CD4-positive, alpha-beta T cell (primary cell): ENCODE results near the gene TTC21B. TPM values are rescaled to one million over a fixed set of nuclear protein-coding genes. Genes with fewer than 3 reads are reported as not detected.

Source experiments
- ATAC-seq: fragments of 200-7000 bp; cut with Tn5 transposase; one replicate; pipeline ENCODE4 v1.10.0; 2022; ENCODE audit warnings: mild to moderate bottlenecking; ENCODE audit not compliant: poor library complexity
- CTCF ChIA-PET: fragments of 350-600 bp; sonication (Branson Sonifier 250); formaldehyde crosslinking; loops from one replicate; lab custom pipeline; 2021; ENCODE audit warnings: antibody characterized with exemption, inconsistent platforms; lab: Charles Lee
- POLR2A ChIA-PET: fragments of 350-600 bp; sonication (Branson Sonifier 250); formaldehyde crosslinking; loops from one replicate; lab custom pipeline; 2021; ENCODE audit warnings: antibody characterized with exemption, inconsistent platforms; lab: Charles Lee
- DNase-seq, 14 experiments: peaks; one replicate each; pipeline ENCODE4 v3.0.0-alpha.2; 2013 to 2020; ENCODE audit warnings: mixed read lengths in 2 of 14
- H3K27ac ChIP-seq, 2 donors: one replicate each; pipeline versions ENCODE4 v1.5.1 to v1.7.0; 2013; ENCODE audit warnings: low read length in 2 of 2, low read depth in 1 of 2, mild to moderate bottlenecking in 1 of 2
- H3K27me3 ChIP-seq, 2 experiments: 1 replicate in 1 of 2; 2 replicates in 1 of 2; pipeline versions ENCODE4 v1.6.1 to v1.7.0; 2013; ENCODE audit warnings: low read length in 2 of 2, control low read depth in 1 of 2, mild to moderate bottlenecking in 1 of 2, moderate library complexity in 1 of 2; ENCODE audit not compliant: insufficient read depth in 2 of 2, control insufficient read depth in 1 of 2
- H3K36me3 ChIP-seq: one replicate; pipeline ENCODE4 v1.6.1; 2013; ENCODE audit warnings: low read length, control low read depth; ENCODE audit not compliant: insufficient read depth
- H3K4me1 ChIP-seq: one replicate; pipeline ENCODE4 v1.6.1; 2013; ENCODE audit warnings: low read length, control low read depth; ENCODE audit not compliant: insufficient read depth
- H3K4me3 ChIP-seq: one replicate; pipeline ENCODE4 v1.5.1; 2013; ENCODE audit warnings: mild to moderate bottlenecking, low read length, moderate library complexity
- H3K9me3 ChIP-seq, 2 experiments: 1 replicate in 1 of 2; 2 replicates in 1 of 2; pipeline versions ENCODE4 v1.6.1 to v1.7.0; 2013; ENCODE audit warnings: low read length in 2 of 2, mild to moderate bottlenecking in 2 of 2, control low read depth in 1 of 2, moderate library complexity in 1 of 2; ENCODE audit not compliant: control insufficient read depth in 1 of 2, insufficient read depth in 1 of 2
- H3K27ac Mint-ChIP-seq: one replicate; pipeline ENCODE4 v1.8.0; 2020; ENCODE audit warnings: mixed read lengths
- H3K27me3 Mint-ChIP-seq: one replicate; pipeline ENCODE4 v1.8.0; 2021; ENCODE audit warnings: mixed read lengths
- H3K36me3 Mint-ChIP-seq: one replicate; pipeline ENCODE4 v1.8.0; 2021; ENCODE audit warnings: low read depth, mixed read lengths
- H3K4me1 Mint-ChIP-seq: one replicate; pipeline ENCODE4 v1.8.0; 2021; ENCODE audit warnings: low read depth, mixed read lengths
- H3K4me3 Mint-ChIP-seq: one replicate; pipeline ENCODE4 v1.8.0; 2020; ENCODE audit warnings: mild to moderate bottlenecking, mixed read lengths
- H3K9me3 Mint-ChIP-seq: one replicate; pipeline ENCODE4 v1.8.0; 2020; ENCODE audit warnings: mixed read lengths
- intact Hi-C, 2 experiments: fragments of 100-400 bp; cut with DNase I in 1 of 2; cut with micrococcal nuclease in 1 of 2; formaldehyde crosslinking; loops; one replicate each; pipeline versions ENCODE4 v1.15.1 to v1.9.0; 2023 to 2025; cut with DNase I, micrococcal nuclease
- total RNA-seq, 174 experiments: library from RNA in 2 of 174; stranded (reverse) in 2 of 174; gene quantifications; one replicate each; pipeline ENCODE4 v1.2.3 and lab custom pipeline; 2021 to 2026
- TF ChIP-seq, protein P1 (sequence below): fragments of 200-600 bp; IDR thresholded peaks from one replicate; pipeline ENCODE4 v1.8.0; 2022; ENCODE audit warnings: antibody characterized with exemption, mild to moderate bottlenecking

TTC21B gene
- total RNA-seq, 2 experiments from 2014 or later = 22.9 to 25.4 TPM

DNA sequence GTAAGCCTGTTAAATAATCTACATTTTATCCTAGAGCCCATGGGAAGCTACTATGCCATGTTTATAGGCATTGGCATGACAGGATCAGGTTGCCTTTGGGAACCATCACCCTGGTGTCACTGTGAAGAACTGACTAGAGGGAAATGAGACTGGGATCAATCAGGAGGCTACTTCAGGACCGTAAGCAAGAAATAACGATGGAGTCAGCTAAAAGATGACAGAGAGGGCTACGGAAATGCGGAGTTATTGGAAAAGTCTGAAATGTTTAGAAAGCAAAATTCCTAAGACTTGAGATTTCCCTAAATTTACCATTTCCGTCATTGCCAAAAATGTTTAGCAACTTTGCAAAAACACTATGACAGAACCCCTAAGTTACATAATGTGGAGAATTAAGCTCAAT lies 50.2 kb downstream of the TTC21B start:
- ChIA-PET POLR2A (no interaction called here), CTCF (no interaction called here)
- ATAC-seq (no peak), DNase-seq (no peak)
- peaks cover 78% of the 10 kb centered on the region for H3K36me3 Mint-ChIP-seq
- intact Hi-C loops = no loop called here
- Histone ChIP-seq H3K27me3 (no peaks in the 10 kb centered on the region), H3K4me3 (no peak overlapping the region), H3K27ac (no peak overlapping the region), H3K4me1 (peaks cover 6% of the 10 kb centered on the region), H3K9me3 (no peaks in the 10 kb centered on the region), H3K36me3 (peaks cover 34% of the 10 kb centered on the region)
- no peaks in the 10 kb centered on the region for H3K9me3 Mint-ChIP-seq
- no peak overlapping the region for H3K27ac Mint-ChIP-seq
- TF ChIP-seq, protein P1, sequence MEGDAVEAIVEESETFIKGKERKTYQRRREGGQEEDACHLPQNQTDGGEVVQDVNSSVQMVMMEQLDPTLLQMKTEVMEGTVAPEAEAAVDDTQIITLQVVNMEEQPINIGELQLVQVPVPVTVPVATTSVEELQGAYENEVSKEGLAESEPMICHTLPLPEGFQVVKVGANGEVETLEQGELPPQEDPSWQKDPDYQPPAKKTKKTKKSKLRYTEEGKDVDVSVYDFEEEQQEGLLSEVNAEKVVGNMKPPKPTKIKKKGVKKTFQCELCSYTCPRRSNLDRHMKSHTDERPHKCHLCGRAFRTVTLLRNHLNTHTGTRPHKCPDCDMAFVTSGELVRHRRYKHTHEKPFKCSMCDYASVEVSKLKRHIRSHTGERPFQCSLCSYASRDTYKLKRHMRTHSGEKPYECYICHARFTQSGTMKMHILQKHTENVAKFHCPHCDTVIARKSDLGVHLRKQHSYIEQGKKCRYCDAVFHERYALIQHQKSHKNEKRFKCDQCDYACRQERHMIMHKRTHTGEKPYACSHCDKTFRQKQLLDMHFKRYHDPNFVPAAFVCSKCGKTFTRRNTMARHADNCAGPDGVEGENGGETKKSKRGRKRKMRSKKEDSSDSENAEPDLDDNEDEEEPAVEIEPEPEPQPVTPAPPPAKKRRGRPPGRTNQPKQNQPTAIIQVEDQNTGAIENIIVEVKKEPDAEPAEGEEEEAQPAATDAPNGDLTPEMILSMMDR = no peak
- H3K27me3 Mint-ChIP-seq = no peaks in the 10 kb centered on the region
- peaks cover 14% of the 10 kb centered on the region for H3K4me1 Mint-ChIP-seq
- H3K4me3 Mint-ChIP-seq = no peak overlapping the region

DNA sequence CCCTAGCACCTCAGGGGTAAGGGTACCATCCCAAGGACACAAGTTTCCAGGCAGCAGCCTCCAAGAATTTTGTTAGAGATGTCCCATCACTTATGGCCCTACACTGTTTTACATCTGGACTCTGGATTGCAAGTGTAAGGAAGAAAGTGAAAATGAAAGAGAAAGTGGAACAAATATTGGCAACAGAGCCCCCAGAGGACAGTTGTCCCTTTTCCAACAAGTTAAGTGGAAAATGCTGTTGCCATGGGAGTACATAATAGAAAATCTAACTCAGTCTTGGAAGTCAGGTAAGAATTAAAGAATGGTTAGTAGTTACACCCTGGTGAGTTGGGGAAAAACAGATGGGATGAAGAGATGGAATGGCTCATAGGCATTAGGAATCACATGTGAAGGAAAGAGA lies 50.6 kb downstream of the TTC21B start:
- H3K4me3 ChIP-seq = no peak overlapping the region
- peak in 3 of 14 experiments; percentile 14 to 49 (median 24) for DNase-seq
- Mint-ChIP-seq H3K27ac (peak overlapping the region; percentile 16), H3K9me3 (no peaks in the 10 kb centered on the region), H3K36me3 (peaks cover 78% of the 10 kb centered on the region), H3K4me1 (peaks cover 14% of the 10 kb centered on the region), H3K27me3 (no peaks in the 10 kb centered on the region), H3K4me3 (no peak overlapping the region)
- H3K36me3 ChIP-seq = peaks cover 35% of the 10 kb centered on the region
- no peak for ATAC-seq
- peaks cover 6% of the 10 kb centered on the region for H3K4me1 ChIP-seq
- no peaks in the 10 kb centered on the region for H3K27me3 ChIP-seq
- ChIA-PET POLR2A (no interaction called here), CTCF (no interaction called here)
- no peak overlapping the region for H3K27ac ChIP-seq
- intact Hi-C loops = no loop called here
- H3K9me3 ChIP-seq = no peaks in the 10 kb centered on the region
- TF ChIP-seq, protein P1 = no peak

DNA sequence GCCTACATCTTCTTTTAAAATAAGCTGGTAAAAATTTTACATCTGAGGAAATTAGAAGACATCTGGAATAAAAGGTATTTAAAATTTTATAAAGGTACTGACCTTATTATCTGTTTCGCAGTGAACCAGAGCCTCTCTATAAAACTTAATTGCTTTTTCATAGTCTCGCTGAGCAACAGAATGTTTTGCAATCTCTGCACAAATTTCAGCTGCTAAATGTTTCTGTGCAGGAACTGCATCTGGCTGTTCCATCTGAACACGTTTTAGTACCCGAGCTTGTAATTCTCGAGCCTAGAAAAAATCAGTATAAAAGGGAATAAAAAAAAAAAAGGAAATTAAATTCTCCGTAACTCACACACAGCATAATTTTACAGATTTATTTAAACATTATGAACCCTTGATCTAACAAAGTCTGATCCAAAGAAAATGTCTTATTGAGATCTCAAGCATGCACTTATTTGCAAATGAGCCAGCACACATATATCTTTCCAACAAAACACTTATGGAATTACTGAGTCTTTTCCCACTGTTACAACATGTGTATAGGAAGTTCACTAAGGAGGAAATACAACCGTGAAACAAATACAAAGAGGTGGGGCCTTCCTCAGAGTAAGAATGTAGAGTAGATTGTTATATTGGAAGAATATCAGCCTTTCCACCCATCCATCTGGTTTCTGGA lies 51.8 kb downstream of the TTC21B start:
- no peak overlapping the region for H3K27ac Mint-ChIP-seq
- no peaks in the 10 kb centered on the region for H3K9me3 ChIP-seq
- no peak overlapping the region for H3K27ac ChIP-seq
- ATAC-seq (no peak), DNase-seq (no peak)
- ChIA-PET CTCF (interaction anchor here (1.3 kb wide), 1 partner anchor 11 kb away, joined by 3 read pairs; no protein-coding TSS in a partner anchor), POLR2A (no interaction called here)
- peaks cover 79% of the 10 kb centered on the region for H3K36me3 Mint-ChIP-seq
- no peaks in the 10 kb centered on the region for H3K27me3 Mint-ChIP-seq
- no peak overlapping the region for H3K4me3 ChIP-seq
- H3K4me1 Mint-ChIP-seq = peaks cover 14% of the 10 kb centered on the region
- TF ChIP-seq, protein P1 = no peak
- H3K4me1 ChIP-seq = peaks cover 6% of the 10 kb centered on the region
- intact Hi-C loops = no loop called here
- no peak overlapping the region for H3K4me3 Mint-ChIP-seq
- no peaks in the 10 kb centered on the region for H3K9me3 Mint-ChIP-seq
- H3K36me3 ChIP-seq = peaks cover 46% of the 10 kb centered on the region
- H3K27me3 ChIP-seq = no peaks in the 10 kb centered on the region
